GM10847 (cell line): ENCODE results near the gene THNSL1.

Experiments
- POLR2A ChIP-seq: IDR thresholded peaks from 2 replicates; pipeline ENCODE4 v1.6.1; 2011; ENCODE audit not compliant: insufficient read length; ENCODE audit errors: extremely low read depth

Gene THNSL1

DNA sequence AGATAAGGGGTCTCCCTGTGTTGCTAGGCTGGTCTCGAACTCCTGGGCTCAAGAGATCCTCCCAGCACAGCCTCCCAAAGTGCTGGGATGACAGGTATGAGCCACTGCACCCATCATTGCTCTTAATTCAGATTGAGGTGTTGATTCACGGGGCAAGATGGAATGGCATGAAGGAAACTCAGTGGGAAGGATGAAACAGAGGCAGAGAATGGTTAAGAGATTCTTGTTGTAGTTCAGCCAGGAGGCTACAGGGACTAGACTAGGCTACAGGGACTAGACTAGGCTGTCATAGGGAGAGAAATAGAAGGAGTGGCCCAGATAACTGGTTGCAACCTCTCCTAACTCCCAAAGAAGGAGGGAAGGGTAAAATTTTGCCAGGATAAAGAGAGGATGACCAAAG is 48.0 kb downstream of the THNSL1 start:
- no peak for TF ChIP-seq POLR2A

DNA sequence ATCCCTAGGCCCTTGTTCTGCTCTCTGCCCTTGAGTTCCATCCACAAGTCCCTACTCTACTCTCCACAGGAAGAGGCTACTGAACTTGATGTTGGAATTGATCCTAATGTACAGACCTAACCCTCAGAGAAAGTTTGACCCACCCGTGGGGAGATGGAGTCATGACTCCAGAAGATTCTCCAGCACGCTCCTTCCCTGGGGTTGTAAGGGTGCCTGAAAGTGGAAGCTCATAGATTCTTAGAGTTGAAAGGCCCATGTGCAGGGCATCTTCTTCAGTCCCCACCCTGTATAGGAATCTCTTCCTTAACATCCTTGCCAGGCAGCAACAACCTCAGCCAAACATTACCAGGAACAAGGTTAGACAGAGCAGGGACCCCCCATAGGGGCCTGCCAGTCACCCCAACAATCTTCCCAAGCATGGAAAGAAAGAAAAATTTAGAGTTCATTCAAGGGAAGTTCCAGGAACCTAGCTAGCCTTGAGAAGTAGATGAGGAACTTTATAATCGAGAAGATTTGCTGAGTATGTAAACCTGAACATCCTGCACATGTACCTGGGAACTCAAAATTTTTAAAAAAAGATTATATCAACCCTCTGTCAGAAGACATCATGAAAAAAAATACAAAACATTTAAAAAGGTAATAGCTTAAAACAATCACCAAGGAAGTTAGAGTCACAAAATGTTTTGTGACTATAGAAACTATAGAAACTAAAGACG is 49.5 kb downstream of the THNSL1 start:
- no peak for TF ChIP-seq POLR2A

DNA sequence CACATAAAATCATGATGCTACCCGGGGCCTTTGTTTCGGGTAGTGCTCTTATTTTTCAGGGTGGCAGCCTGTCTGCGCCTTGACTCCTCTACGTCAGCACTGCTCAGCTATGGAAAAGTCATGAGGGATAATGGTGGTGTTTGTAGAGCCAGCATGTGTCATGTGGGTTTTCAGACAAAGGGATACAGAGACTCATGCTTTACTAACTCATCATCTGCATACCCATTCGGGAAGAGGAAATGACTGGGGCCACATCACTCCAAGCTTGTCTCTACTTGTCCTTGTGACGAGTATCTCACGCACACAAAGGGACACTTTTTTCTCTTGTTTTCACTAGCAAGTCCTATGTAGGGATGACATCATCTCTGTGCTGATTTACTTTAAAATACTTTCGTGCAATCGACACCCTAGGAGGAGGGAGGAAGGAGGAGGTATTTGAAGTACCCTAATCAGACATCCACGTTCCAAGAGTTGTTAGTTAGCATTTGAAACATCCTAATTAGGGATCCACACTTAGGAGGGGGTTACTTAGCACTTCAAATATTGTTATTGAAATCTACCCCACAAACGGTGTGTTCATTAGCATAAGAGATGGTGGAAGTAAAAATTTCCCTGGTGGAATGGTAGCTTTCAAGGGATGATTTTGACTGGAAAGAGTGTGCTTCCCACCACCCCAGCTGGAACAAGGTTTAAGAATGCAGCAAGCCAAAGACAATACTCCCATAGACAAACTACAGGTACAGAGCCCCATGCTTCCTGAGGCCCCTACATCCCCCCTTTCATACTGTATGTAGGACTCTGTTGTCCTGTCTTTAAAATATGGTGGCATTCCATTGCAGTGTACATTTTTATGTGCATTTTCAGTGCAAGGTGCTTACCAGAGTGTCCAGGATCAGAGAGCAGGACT is 52.0 kb downstream of the THNSL1 start:
- TF ChIP-seq POLR2A: no peak

DNA sequence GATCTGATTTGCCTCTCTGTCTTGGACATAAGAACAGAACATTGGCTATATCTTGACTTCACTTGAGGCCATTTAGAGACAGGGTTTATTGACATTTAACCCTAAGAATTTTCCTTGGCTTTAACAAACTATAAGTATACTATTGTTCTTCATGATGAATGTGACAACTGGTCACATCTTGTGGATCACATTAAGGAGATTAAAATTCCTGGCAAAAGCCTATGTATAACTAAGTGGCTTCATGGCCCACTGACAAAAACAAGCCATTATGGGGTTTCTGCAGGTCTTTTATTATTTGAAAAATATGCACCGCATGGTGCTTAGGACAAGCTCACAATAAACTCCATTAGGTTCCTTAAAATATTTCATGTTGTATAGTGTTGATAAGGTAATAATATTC is 54.8 kb downstream of the THNSL1 start:
- TF ChIP-seq POLR2A: no peak

DNA sequence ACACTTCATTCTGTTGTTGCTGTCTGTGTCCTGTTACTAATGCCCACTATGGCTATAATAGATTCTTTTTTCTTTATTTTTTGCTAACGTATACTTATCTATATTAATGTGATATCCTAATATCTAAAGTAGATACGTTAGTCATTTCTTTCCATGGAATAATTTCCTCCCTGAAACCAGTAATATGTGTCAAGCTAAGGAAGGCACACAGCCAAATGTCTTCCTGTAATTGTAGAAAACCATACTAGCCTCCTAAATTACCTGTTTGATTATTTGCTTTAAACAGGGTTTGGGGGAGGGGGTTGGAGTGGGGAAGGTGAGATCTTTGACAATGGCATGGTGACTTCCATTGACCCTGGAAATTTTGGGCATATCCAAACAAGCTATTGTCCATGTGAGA is 56.4 kb downstream of the THNSL1 start:
- no peak for TF ChIP-seq POLR2A

DNA sequence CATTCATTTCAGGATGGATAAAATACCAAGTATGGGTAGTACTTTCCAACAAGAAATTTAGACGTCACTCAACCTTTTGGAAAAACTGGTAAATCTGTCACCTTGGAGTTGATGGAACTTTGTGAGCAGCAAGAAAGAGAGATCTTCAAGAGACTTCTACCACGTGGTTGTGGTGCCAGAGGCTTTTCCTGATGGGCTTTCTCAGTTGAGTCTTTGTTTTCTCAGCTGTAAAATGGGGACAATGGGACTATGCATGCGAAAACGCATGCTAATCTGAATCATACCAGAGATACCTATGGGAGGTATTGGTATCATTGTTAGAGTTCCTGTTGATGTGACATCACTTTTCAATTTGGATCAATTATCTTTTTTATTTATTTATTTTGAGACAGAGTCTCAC is 59.4 kb downstream of the THNSL1 start:
- TF ChIP-seq POLR2A: no peak
